ENCODE data around the gene MAP2. TPM values are rescaled to one million over a fixed set of nuclear protein-coding genes. Genes with fewer than 3 reads are reported as not detected.
A peak's percentile ranks its signal among the peaks of the same experiment; 100 is the strongest.

MAP2 gene
- total and polyA plus RNA-seq, 11 donors, result 3.2 to 19.3 (median 8.9) TPM

DNA sequence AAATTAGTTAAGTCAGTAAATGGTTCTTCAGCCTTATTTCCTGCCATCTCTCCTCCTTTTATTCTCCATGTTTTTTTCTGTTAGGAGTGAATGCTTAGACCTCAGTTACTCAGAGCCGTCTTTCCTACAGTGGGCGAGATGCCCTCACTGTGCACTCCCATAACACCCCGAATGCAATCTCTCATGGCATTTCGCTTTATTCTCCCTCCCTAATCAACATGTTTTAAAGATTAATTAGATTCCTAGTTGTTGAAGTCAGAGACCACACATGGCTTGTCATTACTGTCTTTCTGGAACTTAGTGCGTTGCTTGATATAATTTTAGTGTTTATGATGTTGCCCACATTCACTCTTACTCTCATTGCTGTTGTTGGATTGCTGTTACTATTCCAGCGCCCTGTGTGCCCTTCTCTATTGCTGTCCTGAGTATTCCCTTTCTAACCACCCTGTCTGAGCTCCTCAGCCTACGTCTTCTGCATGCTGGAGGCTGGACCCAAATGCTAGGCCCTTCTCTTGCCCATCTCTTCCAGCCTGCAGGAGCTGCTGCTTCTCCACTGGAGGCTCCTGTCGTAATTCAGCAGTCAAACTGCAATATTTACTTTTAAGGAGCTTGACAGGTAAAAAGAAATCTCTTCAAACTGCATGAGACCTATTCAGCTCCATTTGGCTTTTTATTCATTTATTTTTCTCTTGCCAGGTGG is 99.3 kb downstream of the MAP2 start:
- 93 to 95% (median 94%) methylated on average over 8 of the region's 8 CpGs for WGBS, 4 donors
- intact Hi-C loops (cut with DNase I), result no loop called here
- H3K27me3 ChIP-seq, result no peaks in the 10 kb centered on the region
- peaks cover 0 to 32% (median 13%) of the 10 kb centered on the region in 12 donors for H3K4me1 ChIP-seq
- no peak for DNase-seq
- H3K4me3 ChIP-seq, result no peak overlapping the region
- no peak overlapping the region for H3K27ac ChIP-seq
- no peak for ATAC-seq
- TF ChIP-seq POLR2A (IDR thresholded peaks at IDR 0.05), result no peak
- TF ChIP-seq, protein P1, sequence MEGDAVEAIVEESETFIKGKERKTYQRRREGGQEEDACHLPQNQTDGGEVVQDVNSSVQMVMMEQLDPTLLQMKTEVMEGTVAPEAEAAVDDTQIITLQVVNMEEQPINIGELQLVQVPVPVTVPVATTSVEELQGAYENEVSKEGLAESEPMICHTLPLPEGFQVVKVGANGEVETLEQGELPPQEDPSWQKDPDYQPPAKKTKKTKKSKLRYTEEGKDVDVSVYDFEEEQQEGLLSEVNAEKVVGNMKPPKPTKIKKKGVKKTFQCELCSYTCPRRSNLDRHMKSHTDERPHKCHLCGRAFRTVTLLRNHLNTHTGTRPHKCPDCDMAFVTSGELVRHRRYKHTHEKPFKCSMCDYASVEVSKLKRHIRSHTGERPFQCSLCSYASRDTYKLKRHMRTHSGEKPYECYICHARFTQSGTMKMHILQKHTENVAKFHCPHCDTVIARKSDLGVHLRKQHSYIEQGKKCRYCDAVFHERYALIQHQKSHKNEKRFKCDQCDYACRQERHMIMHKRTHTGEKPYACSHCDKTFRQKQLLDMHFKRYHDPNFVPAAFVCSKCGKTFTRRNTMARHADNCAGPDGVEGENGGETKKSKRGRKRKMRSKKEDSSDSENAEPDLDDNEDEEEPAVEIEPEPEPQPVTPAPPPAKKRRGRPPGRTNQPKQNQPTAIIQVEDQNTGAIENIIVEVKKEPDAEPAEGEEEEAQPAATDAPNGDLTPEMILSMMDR (IDR thresholded peaks at IDR 0.05), result no peak
- H3K36me3 ChIP-seq, result no peaks in the 10 kb centered on the region
- no peaks in the 10 kb centered on the region for H3K9me3 ChIP-seq

DNA sequence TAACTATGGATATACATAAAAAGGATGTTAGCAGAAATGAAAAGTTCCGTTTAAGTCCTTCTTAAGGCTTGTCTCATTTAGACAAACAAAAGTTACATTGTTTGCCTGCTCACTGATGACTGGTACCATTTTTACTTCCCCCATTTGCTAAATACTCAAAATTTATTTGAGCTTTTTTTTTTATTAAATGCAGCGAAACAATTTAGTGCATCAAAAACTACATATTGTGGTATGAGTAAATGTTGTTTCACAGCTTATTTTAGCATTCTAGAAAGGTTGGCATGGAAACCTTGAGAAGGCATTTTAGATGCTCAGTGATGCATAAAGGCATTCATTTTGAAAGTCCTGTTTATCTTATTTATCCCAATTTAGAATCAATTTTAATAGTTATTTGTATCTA is 100.0 kb downstream of the MAP2 start:
- H3K4me1 ChIP-seq, result peaks cover 0 to 30% (median 13%) of the 10 kb centered on the region in 12 donors
- 83 to 89% (median 86%) methylated on average over 2 of the region's 2 CpGs for WGBS, 4 donors

DNA sequence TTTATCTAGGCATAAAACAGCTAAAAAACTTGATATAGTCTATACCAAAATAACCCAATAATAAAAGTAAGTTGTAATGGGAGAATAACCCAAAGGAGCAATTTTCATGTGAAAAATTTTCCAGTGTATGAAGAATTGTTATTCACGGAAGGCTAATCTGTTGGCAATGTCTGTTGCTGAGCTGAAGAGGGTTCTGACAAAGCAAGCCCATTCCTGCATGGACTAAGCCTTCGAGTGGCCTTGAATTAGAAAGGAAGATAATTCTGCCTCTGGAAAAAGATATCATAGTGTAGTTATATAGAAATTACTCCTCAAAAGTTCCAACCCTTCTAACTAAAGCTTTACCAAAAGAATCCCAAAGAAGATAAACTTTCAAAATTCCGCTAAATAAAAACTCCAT is 101.5 kb downstream of the MAP2 start:
- TF ChIP-seq, protein P1 (IDR thresholded peaks at IDR 0.05), result no peak
- no peak for TF ChIP-seq POLR2A (IDR thresholded peaks at IDR 0.05)
- peaks cover 0 to 30% (median 13%) of the 10 kb centered on the region in 12 donors for H3K4me1 ChIP-seq
- H3K36me3 ChIP-seq, result no peaks in the 10 kb centered on the region
- peak in 2 of 4 donors; percentile 40 to 42 for ATAC-seq
- 45 to 47% (median 46%) methylated on average over 3 of the region's 3 CpGs for WGBS, 4 donors
- intact Hi-C loops (cut with DNase I), result no loop called here
- H3K9me3 ChIP-seq, result no peaks in the 10 kb centered on the region
- peak overlapping the region in 5 of 12 donors; percentile 5 to 46 (median 41) for H3K4me3 ChIP-seq
- H3K27ac ChIP-seq, result peak overlapping the region in 9 of 12 donors; percentile 60 to 85 (median 78)
- DNase-seq, result no peak
- no peaks in the 10 kb centered on the region for H3K27me3 ChIP-seq

More for the DNA sequence above, 100.0 kb downstream of the MAP2 start:
- TF ChIP-seq POLR2A (IDR thresholded peaks at IDR 0.05), result no peak
- TF ChIP-seq, protein P1 (IDR thresholded peaks at IDR 0.05), result no peak
- intact Hi-C loops (cut with DNase I), result no loop called here
- Histone ChIP-seq H3K27ac (no peak overlapping the region), H3K9me3 (no peaks in the 10 kb centered on the region), H3K27me3 (no peaks in the 10 kb centered on the region), H3K36me3 (no peaks in the 10 kb centered on the region), H3K4me3 (no peak overlapping the region)
- no peak for DNase-seq
- no peak for ATAC-seq

DNA sequence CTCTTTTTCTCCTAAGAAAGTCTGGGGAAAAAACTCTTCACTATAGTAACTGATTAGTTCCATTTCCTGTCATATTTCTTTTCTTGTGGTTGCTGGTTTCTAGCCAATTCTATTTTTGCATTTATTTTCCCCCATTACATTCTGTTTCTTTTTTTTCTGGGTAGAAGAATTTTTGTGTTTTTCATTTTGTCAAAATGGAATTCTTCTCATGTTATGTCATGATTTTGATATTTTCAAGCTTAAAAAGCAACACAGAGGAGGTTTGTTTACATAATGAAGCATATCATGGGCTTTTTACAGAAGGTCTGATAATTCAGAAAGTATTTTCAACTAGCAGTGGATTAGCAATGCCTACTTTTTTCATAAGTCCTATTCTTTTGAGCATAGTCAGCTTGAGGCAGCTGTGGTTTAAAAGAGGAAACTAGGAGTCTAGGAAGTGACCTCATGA is 102.0 kb downstream of the MAP2 start:
- peak overlapping the region; percentile 34 to 85 (median 70) for H3K27ac ChIP-seq
- peak in 3 of 4 donors; percentile 42 to 82 (median 73) for ATAC-seq
- no peaks in the 10 kb centered on the region for H3K27me3 ChIP-seq
- peak overlapping the region in 10 of 12 donors; percentile 10 to 46 (median 34) for H3K4me3 ChIP-seq
- H3K4me1 ChIP-seq, result peaks cover 0 to 30% (median 13%) of the 10 kb centered on the region in 12 donors
- intact Hi-C loops (cut with DNase I), result no loop called here
- no peak for TF ChIP-seq POLR2A (IDR thresholded peaks at IDR 0.05)
- TF ChIP-seq, protein P1 (IDR thresholded peaks at IDR 0.05), result no peak
- H3K36me3 ChIP-seq, result no peaks in the 10 kb centered on the region
- no peak for DNase-seq
- no peaks in the 10 kb centered on the region for H3K9me3 ChIP-seq

All from heart left ventricle (tissue), 16 donors.